Germinal center (tissue), 1 donor: Measurements from ENCODE around the gene UBE2E3.
A peak's percentile ranks its signal among the peaks of the same experiment; 100 is the strongest.
"Not testable (repeated sequence)": the region's sequence is repeated elsewhere in the genome, so short reads cannot be mapped to it uniquely, and the experiment has no call there.

Experiments used
- DNase-seq: peaks from one replicate; pipeline ENCODE4 v3.0.0; 2012; ENCODE audit warnings: mixed read lengths, low spot score

The UBE2E3 gene

DNA sequence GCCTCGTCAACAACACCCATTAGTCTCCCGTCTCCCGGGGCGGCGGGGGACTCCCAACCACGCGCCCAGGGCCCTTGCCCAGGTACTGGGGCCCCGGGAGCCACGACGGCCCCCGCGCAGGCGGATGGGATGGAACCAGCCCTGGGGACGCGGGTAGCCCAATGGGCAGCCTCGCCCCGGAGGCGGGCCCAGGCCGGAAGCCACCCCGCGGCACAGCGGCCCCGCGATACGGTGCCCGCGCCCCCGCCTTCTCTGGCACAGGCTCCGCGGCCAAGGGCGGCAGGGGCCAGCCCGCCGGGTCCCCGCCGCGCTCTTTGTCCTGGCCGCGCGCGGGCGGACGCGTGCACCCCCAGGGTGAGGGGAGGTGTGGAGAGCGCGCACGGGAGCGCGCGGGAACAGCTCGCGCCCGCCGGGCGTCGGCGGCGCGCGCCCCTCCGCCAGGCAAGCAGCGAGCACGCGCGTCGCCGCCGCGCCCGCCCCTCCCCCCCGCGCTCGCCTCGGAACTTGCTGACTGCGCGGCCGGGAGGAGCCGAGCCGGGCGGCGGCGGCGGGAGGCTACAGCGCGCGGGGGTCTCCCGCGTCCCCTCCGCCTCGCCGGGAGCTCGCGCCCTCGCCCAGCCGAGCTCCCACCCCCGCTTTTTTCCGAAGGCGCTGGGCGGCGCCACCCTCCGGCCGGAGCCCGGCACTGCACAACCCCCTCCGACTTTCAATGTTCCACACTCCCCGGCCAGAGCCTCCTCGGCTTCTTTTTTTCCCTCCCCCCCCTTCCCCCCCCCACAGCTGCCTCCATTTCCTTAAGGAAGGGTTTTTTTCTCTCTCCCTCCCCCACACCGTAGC lies at the start of gene UBE2E3:
TSS of gene UBE2E3 (plus strand) at position 500 of the 837 bp plus-strand sequence. CDS start 1,438 bp downstream, outside the sequence.
- DNase-seq: peak; percentile 84

DNA sequence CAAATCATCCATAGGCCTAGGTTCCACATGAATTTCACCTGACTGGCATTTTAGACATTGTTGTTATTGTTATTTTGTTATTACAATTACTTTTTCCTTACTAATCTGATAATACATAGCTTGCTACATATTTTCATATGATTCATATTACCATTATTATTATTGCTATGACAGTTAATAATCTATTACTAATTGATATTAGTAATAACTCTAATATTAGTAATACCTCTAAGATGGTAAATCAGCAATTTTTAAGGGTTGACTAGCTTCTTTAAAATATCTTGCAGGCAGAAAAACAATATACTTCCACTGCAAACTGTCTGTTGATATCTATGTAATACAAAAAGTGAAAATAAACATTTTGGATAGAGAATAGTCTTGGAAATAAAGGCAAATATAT lies 48.6 kb upstream of the UBE2E3 start:
- no peak for DNase-seq

DNA sequence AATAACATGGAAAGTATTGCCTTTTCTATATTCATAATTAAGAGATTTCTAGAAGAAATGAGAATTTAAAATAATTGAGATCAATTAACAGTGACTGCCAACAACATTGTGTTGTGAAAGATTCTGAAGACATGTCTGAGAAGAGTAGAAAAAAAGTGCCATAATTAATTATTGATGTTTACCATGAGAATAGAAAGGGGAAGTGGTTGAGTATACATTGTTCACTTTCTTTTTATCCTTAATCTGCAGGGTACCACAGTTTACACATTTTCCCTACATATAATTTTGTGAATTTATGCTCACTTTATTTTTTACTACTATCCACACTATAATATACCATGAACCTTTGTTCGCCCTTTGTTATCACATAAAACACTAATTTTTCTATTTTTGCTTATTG lies 47.1 kb upstream of the UBE2E3 start:
- DNase-seq: no peak

DNA sequence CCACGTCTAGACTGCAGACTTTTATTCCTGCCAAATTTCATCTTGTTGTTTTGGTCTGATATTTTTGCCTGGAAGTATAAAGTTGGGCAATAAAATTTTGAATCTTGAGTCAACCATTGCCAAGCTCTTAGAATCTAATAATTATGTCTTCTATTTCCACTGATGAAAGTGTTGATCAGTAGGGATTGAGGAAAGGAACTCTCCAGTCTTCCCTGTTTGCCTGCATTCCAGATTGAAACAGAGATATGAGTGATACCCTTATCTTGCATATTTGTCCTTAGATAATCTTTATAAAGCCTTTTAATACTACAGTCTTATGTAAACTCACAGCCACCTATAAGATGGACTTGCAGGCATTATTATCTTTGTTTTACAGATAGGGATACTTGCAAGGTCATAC lies 45.5 kb upstream of the UBE2E3 start:
- DNase-seq: no peak

DNA sequence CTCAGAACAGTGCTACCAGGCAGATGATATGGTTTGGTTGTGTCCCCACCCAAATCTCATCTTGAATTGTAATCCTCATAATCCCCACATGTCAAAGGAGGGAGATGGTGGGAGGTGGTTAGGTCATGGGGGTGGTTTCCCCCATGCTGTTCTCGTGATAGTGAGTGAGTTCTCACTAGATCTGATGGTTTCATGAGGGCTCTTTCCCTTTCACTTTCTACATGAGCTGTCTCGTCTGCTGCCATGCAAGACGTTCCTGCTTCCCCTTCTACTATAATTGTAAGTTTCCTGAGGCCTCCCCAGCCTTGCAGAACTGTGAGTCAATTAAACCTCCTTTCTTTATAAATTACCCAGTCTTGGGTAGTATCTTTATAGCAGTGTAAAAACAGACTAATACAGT lies 42.9 kb upstream of the UBE2E3 start:
- DNase-seq: not testable (repeated sequence)

DNA sequence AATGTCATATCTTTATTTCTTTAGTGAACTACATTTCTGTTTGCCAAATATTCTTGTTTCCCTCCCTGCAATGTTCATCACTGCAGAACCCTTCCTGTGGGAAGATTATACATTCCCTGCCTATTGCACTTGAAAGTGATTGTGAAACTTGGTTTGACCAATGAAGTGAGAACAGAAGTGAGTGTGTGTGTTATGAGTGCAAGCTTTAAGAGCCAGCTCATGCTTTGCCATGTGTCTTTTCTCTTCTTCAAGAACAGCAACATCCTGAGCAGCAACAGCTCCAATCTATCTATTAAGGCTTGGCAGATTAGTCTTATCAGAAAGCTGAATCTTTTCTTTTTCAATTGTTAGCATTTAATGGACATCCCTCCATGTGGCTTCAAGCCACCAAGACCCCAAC lies 42.0 kb upstream of the UBE2E3 start:
- no peak for DNase-seq

DNA sequence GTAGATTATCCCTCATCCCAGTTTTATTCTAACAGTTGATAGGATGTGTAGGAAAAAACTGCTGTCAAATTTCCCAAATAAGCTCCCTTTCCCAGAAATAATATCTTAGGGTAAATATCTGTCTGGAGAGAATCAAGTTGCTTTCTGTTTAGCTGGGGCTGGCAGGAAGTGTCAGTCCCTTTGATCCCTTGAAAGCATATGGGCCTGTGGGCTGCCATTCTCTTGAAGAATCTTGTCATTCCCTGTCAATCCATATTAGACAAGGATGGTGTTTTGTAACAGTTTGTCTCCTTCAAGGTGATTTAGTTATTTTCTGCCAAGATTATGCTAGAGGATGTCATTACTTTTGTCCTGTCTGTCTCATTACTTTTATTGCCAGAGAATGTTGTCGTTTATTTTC lies 37.1 kb upstream of the UBE2E3 start:
- no peak for DNase-seq

DNA sequence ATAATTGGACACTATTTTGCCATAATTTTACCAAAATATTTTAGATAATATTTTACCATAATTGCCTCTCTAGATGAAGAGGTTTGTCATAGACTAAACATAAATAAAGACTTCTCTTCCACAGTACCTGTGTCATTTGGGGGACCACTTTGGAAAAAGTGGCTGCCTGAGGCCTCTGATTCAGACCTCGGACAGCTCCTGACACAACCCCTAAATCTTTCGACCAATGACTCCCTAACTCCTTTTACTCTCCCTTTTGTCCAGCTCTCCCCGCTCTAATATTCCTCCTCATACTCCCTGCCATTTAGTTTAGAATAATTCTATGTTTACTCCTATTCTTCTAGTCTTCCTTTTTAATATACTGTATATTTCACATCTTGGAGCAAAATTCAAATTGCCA lies 36.0 kb upstream of the UBE2E3 start:
- no peak for DNase-seq

DNA sequence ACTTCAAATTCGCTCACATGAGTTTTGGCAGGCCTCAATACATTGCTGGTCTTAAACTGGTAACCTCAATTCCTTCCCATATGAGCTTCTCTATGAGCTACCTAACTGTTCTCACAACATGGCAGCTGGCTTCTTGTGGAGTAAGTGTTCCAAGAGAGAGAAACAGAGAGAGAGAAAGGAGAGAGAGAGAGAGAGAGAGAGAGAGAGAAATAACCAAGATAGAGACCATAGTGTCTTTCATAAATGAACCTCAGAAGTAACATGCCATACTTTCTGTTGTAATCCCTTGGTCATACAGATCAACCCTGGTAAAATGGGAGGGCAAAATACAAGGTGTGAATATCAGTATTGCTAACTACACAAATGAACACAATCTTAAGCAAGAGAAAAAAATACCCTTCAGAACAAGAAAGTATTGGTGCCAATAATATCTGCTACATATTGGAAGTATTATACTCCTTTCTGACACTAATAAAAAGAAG lies 33.2 kb upstream of the UBE2E3 start:
- DNase-seq: no peak

DNA sequence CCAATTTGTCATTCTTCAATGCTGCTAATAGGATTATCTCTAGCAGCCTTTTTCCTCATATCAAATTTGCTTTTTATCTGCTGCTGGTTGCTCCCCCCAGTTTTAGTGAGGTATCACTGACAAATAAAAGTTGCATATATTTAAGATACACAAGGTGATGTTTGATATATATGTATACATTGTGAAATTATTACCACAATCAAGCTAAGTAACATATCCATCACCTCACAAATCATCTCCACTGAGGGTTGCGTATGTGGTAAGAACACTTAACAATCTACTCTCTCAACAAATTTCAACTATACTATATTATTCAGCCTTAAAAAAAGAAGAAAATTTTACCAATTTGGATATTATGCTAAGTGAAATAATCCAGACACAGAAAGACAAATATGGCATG lies 30.5 kb upstream of the UBE2E3 start:
- no peak for DNase-seq

DNA sequence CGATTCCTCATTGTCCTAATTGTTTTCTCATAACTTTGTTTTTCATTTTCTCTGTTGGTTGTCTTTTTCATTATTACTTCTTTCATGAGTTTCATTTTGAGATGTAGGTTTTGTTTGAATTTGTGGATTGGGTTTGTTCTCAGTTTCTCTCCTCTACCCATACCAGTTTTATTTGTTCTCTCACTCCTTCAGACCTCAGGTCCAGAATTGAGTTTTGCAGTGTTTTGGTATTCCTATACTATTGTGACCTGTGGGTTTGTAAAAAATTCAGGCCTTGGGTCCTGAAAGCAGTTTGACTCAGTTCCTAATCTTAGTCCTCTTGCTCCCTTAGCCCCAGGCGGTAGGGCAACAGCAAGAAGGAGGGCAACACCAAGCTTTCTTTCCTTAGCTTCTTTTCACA lies 28.3 kb upstream of the UBE2E3 start:
- no peak for DNase-seq

DNA sequence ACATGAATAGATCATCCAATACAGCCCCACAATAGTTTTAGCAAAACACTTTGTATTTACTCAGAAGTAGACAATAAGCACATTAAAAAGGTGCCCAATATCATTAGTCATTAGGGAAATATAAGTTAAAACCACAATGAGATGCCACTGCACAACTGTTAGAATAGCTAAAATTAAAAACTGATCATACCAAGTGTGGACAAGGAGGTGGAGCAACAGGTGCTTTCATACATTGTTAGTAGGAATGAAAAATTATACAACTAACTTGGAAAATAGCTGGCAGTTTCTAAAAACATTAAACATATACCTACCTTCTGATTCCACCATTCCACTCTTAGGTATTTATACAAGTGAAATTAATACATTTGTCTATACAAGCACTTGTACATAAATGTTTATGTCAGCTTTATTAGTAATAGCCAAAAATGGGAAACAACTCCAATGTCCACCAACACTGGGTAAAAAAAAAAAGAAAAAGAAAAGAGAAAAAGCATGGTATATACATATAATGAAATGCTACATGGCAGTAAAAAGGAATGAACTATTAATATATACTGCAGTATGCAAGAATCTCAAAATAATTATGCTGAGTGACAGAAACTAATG lies 27.6 kb upstream of the UBE2E3 start:
- no peak for DNase-seq

DNA sequence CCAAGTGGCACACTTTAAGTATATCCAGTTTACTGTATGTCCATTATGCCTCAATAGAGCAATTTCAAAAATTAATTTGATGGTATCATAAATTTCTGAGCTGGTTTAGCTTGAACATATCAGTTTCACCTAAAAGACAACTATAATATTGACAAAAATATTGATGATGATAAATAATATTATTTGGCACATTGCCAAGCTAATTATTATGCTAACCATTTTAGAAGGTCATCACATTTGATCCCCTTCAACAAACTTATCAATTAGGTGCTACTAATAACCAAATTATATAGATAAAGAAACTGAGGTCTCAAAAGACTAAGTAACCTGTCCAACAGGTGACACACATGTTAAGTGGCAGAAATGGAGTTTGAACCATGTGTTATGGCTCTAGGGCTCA lies 26.9 kb upstream of the UBE2E3 start:
- DNase-seq: no peak

DNA sequence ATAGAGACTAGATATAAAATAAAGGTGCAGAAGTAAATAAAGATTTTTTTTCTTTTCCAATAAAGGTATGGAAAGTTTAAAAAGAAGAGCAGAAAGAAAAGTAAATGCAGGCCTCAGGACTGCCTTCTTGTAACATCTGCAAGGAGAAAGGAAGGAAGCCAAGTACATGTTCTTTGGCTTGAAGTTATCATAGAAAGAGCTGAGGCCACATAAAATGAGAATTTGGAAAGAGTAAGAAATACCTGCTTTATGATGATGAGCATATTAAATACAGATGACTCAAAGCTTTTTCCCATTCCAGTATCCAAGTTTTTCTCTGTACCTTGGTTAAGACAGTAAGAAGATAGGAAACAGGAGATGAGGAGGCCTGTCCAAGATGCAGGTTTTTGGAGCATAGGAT lies 25.3 kb upstream of the UBE2E3 start:
- DNase-seq: no peak

DNA sequence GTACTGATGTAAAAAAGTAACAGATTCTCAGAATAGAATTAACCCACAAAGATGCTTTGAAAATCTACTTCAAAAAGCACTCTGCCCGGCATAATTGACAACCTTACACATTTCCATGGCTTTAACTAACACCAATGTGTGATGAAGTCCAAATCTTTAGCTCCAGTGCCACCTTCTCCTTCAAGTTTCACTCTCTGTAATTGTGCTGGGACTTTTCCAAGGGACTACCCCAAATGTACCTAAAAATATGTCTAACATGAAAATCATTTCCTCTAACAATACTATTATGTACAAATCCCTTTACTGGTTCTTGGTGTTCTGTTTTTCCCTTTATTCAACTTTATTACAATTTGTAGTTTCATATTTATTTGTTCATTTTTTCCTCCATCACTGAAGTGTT lies 20.6 kb upstream of the UBE2E3 start:
- DNase-seq: no peak

DNA sequence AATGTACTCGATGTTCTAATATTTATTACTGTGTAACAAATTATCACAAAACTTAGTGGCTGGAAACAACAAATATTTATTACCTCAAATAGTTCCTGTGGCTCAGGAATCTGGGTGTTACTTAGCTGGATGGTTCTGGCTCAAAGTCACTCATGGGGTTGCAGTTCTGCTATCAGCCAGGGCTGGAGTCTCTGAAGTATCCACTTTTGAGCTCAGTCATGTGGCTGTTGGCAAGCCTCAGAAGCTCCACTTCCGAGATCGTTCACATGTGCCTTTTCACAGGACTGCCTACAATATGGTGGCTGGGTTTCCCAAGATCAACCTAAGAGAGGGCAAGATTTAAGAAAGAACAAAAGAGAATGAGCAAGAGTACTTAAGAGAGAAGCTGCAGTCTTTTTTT lies 19.4 kb upstream of the UBE2E3 start:
- DNase-seq: no peak

DNA sequence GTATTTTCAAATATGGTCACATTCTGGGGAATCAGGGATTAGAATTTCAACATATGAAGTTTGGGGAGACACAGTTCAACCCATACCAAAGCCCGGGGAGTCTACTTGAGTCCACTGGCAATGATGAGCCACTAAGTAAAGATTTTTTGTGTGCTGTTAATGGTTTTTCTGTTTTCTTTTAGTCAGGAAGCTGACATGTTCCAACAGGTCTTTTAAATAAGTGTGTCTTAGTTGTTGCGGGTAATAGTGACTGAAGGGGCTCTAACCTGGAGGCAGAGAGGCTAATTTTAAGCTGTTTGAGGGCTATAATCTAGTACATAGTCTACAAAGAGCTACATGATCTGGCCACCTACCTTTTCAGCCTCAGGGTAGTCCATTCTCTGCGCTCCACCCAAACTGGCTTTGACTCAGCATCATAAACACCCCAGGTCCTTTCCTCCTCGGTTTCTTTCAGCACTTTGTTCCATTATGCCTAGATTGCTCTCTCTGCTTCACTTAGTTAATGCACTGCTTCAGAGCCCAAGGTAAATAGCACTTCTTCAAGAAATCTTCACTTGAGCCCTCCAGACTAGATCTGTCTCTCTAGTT lies 17.6 kb upstream of the UBE2E3 start:
- DNase-seq: no peak

DNA sequence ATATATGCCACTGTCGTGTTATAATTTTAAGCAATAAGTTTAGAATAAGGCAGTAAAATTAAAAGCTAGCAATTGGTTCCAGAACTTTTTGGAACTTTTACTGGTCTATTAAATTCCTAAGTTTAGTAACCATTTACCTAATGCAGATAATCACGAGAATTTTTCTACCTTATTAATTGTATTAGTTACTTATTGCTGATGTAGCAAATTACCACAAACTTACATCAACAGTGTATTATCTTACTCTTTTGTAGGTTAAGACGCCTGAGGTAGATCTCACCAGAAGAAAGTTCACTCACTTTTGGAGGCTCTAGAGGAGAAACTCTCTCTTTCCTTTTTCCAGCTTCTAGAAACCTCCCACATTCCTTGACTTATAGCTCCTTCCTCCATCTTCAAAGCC lies 14.0 kb upstream of the UBE2E3 start:
- DNase-seq: no peak

DNA sequence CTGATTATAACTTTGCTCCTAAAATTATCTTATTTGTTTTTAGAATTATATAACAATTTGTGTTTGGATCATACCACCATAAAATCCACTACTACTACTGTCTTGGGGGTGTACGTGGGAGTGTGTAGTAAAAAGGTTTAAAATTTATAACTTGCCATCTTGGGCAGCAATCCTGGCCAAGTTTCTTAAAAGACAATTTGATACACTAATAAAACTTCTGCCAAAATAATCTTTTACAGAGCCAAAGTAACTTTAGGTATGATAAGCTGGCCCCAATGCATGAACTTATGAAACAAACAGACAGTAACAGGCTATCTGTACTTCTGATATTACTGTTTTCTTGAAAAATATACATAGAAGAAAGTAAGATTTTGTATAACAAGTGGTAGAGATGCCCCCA lies 11.3 kb upstream of the UBE2E3 start:
- DNase-seq: no peak

DNA sequence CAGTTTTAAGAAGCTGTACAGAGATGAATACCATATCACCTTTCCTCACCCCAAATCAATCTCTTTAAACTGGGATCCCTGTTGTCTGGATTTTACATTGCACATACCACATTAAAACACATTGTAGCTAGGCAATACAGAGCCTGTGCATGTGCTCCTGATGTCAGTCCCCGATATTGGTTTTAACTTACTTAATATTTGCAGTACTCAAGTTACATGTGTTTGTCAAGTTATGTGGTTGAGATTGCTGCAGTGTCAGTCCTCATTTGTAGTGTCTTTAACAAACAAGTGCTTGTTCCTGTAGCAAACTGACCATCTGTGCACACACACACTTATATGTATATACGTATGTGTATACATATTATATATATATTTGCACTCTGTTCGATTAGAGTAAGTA lies 10.4 kb upstream of the UBE2E3 start:
- DNase-seq: no peak

DNA sequence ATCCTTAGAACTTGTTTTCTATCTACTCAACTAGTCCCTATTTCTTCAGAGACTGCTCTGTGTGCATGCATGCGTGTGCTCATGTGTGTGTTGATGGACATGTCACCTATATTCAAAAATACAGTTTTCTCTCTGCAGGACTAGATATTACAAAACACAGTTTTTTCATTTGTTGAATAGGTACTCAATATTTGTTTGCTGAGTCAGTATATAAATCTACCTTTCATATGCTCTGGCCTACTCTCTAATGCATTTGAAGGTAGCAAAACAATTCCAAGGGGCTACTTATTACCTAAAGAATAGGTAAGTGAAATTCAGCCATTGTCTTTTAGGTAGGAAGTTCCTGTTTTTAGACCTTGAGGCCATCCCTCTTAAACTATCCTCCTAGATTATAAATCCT lies 8.6 kb upstream of the UBE2E3 start:
- no peak for DNase-seq

DNA sequence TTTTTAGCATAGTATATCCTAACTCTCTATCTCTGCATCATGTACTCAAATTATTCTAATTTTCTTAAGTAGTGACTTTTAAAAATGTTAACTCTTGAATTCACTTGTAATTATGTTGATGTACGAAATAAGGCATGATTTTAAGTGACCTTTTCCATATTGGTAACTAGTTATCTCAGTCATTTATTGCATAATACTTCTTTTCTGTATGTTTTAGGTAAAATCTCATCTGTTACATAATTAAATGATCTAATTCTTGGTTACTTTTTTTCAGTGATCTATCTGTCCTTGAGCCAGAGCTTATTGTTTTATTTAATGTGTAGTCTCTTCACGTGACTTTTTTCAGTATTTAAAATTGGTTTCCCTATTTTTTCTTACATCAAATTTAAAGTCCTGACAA lies 4.8 kb upstream of the UBE2E3 start:
- no peak for DNase-seq
